Subcutaneous abdominal adipose tissue (tissue), 5 donors: ENCODE data around the gene ADH1A.
A peak's percentile ranks its signal among the peaks of the same experiment; 100 is the strongest.
"Not testable (repeated sequence)": the region's sequence is repeated elsewhere in the genome, so short reads cannot be mapped to it uniquely, and the experiment has no call there.

ENCODE experiments used
- H3K27ac ChIP-seq: one replicate; pipeline ENCODE4 v1.7.0; 2013; ENCODE audit warnings: low read depth, mild to moderate bottlenecking, inconsistent platforms, low read length, moderate library complexity
- H3K27me3 ChIP-seq, 5 donors: one replicate each; pipeline ENCODE4 v1.7.0; 2013; ENCODE audit warnings: low read length in 5 of 5, inconsistent platforms in 1 of 5; ENCODE audit not compliant: control insufficient read depth in 5 of 5, insufficient read depth in 4 of 5
- H3K36me3 ChIP-seq, 5 donors: one replicate each; pipeline ENCODE4 v1.7.0; 2013; ENCODE audit warnings: low read length in 5 of 5; ENCODE audit not compliant: control insufficient read depth in 5 of 5, insufficient read depth in 5 of 5
- H3K4me1 ChIP-seq, 5 donors: one replicate each; pipeline ENCODE4 v1.7.0; 2013; ENCODE audit warnings: low read length in 5 of 5, mild to moderate bottlenecking in 3 of 5, moderate library complexity in 1 of 5; ENCODE audit not compliant: control insufficient read depth in 5 of 5, insufficient read depth in 5 of 5
- H3K4me3 ChIP-seq, 5 donors: one replicate each; pipeline ENCODE4 v1.7.0; 2013; ENCODE audit warnings: low read length in 5 of 5, low read depth in 1 of 5
- H3K9ac ChIP-seq, 5 donors: one replicate each; pipeline ENCODE4 v1.7.0; 2013; ENCODE audit warnings: low read length in 5 of 5, mild to moderate bottlenecking in 4 of 5, moderate library complexity in 3 of 5
- H3K9me3 ChIP-seq, 5 donors: one replicate each; pipeline ENCODE4 v1.7.0; 2013; ENCODE audit warnings: low read length in 5 of 5; ENCODE audit not compliant: control insufficient read depth in 5 of 5
- donor health status: healthy.
- donor health status: healthy.
- donor health status: healthy.
- donor health status: healthy.
- donor health status: healthy.

ADH1A gene

GRCh38 chr4:99235955-99236354, 54.8 kb downstream of the ADH1A start:
- Histone ChIP-seq H3K27ac (no peak overlapping the region), H3K9me3 (peaks cover 0 to 8% (median 0%) of the 10 kb centered on the region in 5 donors), H3K9ac (no peak overlapping the region), H3K4me3 (peak overlapping the region in 1 of 5 donors; percentile 25), H3K4me1 (peaks cover 0 to 28% (median 13%) of the 10 kb centered on the region in 5 donors), H3K27me3 (no peaks in the 10 kb centered on the region), H3K36me3 (no peaks in the 10 kb centered on the region)

GRCh38 chr4:99234331-99235010, 56.3 kb downstream of the ADH1A start:
- Histone ChIP-seq H3K27ac (no peak overlapping the region), H3K27me3 (no peaks in the 10 kb centered on the region), H3K4me3 (peak overlapping the region in 1 of 5 donors; percentile 15), H3K9ac (no peak overlapping the region), H3K9me3 (peaks cover 0 to 8% (median 0%) of the 10 kb centered on the region in 5 donors), H3K36me3 (no peaks in the 10 kb centered on the region), H3K4me1 (peaks cover 0 to 28% (median 13%) of the 10 kb centered on the region in 5 donors)

GRCh38 chr4:99233397-99233796, 57.4 kb downstream of the ADH1A start:
- not testable (repeated sequence) for H3K9ac ChIP-seq, H3K36me3 ChIP-seq, H3K27me3 ChIP-seq, H3K4me3 ChIP-seq, H3K27ac ChIP-seq, H3K9me3 ChIP-seq
- H3K4me1 ChIP-seq, result peaks cover 0 to 28% (median 13%) of the 10 kb centered on the region in 5 donors

GRCh38 chr4:99228706-99229105, 62.1 kb downstream of the ADH1A start:
- not testable (repeated sequence) for H3K27ac ChIP-seq, H3K27me3 ChIP-seq, H3K4me3 ChIP-seq, H3K9ac ChIP-seq, H3K9me3 ChIP-seq, H3K4me1 ChIP-seq, H3K36me3 ChIP-seq

- not testable (repeated sequence) for H3K4me3 ChIP-seq, H3K4me1 ChIP-seq, H3K9ac ChIP-seq, H3K9me3 ChIP-seq, H3K27ac ChIP-seq, H3K36me3 ChIP-seq, H3K27me3 ChIP-seq
Measured at GRCh38 chr4:99227646-99228045, 63.1 kb downstream of the ADH1A start.
